Stimulated activated CD4-positive, alpha-beta T cell treated with anti-CD3 and anti-CD28 coated beads, Interleukin-2, amount 100 ng/mL, for 4 hours (primary cell): ENCODE results near the gene SMIM5.

Experiments used
- DNase-seq: peaks from one replicate; pipeline ENCODE4 v3.0.0-alpha.2; 2020; ENCODE audit warnings: low read depth

Gene SMIM5

DNA sequence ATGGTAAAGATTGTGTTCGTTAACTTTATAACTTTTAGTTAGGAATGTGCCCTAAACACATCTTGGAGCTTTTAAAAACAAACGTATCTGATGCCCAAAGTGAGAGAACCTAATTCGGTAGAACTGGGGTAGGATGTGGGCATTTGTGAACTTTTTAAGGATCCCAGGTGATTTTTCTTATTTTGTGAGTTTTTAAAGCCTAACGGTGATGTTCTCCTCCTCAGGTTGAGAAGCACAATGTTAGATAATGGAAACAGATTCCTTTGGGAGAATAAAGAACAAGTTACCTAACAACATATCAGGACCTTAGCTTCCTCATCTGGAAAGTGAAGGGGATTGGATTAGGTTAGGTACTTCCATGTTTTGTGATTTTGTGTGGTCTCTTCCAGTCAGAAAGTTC is 34.6 kb downstream of the SMIM5 start:
- DNase-seq: no peak

DNA sequence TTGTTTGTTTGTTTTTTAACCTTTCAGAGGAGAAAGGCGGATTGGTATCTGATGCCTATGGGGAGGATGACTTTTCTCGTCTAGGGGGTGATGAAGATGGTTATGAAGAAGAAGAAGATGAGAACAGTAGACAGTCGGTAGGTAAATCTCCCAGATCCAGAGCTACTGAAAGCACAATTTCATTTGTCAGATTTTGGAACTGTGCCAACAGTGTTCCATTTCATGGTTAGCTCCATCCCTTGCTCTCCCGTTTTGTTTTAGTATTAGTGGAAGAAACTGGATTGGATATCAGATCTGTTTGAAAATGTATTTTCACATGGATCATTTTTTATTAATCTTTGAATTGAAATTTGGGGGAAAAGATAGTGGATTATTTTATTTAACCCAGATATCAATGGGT is 35.3 kb downstream of the SMIM5 start:
- no peak for DNase-seq

DNA sequence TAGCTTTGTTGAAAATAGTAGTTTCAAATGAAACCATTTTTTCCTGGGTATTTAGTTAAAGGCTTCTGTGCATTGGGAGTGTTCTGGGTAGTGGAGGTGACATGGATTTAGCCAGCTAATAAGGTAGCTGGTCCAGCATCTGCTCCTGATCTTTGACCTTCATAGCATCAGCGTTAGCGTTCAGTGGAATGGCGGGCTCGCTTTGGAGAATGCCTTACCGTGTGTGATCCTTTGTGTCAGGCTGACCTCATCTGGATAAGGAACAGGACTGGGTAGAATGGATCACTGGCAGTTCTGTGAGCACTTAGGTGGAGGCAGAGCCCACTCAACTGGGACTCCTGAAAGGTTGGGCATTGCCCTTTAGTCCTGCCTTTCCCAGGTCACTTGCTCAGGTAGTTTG is 37.6 kb downstream of the SMIM5 start:
- no peak for DNase-seq

DNA sequence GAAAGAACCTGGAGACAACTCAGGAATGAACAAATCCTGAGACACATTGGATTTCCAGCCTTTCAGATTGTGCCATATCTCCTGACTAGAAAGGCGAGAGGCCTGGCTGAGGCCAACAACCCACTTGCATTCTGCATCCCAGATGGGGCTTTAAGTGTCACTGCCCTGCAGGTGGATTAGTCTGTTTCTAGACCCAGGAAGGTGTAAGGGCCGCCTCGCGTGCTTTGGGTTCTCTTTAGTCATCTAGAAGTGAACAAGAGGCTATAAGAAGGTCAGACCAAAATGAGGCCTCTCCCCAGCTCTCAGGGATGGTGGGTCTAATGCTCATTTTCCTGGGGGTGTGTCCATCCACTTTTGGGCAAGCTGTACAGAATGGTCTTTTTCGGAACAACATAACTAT is 38.8 kb downstream of the SMIM5 start:
- no peak for DNase-seq

DNA sequence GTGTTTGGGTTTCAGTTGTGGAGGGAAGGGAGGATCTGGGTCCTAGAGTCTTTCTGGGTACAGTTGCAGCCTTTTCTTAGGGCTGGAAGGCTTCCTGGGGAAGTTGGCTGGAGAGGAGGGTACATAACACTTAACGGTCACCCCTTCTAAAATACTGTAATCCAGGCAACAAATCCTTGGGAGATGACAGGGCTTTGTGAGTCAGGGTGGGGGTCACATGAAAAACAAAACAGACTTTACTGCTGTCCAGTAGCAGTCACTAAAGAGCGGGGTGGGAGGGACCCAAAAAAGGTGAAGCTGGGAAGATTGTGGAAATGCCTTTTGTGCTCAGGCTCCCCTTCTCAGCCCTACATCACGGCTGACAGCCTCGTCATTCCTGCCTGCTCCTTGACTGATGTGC is 40.3 kb downstream of the SMIM5 start:
- no peak for DNase-seq

DNA sequence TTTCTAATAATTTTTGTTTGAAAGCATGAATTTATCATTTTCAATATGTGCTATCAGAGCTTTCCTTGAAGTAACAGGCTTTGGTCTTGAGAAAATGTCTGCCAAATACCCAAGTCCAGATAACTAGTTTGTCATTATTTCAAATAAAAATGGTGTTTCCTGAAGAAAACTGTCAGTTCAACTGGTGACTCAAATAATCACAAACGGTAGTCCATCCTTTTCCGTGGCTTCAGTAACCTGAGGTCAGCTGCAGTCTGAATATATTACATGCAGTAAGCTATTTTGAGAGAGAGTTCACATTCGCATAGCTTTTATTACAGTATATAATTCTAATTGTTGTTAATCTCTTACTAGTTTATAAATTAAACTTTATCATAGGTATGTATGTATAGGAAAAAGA is 43.2 kb downstream of the SMIM5 start:
- no peak for DNase-seq

DNA sequence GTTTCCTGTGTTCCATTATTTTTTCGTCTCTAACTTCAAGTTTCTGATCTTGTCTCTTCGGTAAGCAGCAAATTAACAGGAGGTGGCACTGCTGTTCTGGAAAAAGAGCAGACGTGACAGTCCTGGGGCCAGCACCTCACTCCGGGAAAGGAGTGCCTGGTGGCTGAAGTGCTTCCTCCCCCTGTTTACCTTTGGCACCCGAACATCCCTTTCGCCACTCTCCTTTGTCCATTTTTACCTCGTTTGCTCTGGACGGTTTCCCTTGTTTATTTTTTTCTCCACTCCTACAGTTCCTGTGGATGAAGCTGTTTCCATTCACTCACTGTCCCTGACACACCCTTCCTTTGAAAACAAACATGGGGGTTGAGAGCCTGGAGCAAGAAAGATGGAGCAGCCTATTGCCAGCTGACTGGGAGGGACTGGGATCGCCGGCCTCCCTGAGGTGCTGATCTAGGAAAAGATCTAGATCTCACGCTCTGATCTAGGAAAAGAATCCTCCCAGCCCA is 46.5 kb downstream of the SMIM5 start:
- no peak for DNase-seq

DNA sequence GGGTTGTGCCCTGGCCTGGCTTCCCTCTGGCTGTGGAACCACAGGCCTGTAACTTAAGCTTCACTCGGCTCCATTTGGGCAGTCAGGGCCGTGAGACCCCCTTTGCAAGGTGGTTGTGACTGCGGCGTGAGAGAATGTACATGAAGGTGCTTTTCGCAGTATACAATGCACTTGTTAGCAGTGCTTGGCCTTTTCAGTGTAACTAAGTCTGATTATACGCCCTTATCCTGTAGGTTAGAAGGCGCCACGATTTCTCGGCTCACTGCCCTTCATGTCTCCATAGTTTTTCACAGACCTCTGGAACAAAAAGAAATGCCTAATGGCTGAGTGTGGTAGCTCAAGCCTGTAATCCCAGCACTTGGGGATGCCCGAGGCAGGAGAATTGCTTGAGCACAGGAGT is 47.2 kb downstream of the SMIM5 start:
- no peak for DNase-seq

DNA sequence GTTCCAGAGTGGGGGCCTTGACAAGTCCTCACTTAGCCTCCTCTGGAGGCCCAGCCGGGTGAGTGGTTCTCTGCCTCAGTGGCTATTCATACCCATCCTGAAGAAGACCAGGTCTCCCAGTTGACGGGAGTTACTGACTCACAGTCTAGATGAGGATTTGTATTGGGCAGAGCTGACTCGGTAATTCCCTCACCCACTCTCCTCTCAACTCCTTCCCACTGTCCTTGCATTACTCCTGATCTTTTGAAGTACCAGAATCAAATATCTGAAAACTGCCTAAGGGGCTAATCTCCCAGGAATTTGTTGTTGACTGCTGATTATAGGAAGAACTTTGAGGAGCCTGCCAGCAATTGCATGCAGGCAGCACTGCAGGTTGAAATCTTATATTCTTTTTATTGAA is 48.1 kb downstream of the SMIM5 start:
- DNase-seq: no peak

DNA sequence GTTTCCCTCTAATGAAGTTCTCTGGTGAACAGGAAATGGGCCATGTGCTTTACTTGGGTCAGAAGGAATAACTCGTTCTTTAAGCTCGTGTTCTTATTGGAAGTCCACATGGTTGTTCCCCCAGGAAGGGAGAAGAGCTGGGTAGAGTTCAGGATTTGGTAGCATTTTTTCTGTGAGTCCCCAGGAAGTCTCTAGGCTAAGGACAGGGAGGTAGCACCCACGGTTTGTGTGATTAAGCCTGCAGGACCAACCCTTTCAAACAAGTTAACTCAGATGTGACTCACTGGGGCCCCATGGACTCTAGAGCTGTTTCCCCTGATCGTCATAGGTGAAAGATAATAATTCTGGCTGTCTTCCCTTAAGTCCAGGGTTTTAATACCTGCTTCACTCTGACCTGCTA is 50.3 kb downstream of the SMIM5 start:
- no peak for DNase-seq

DNA sequence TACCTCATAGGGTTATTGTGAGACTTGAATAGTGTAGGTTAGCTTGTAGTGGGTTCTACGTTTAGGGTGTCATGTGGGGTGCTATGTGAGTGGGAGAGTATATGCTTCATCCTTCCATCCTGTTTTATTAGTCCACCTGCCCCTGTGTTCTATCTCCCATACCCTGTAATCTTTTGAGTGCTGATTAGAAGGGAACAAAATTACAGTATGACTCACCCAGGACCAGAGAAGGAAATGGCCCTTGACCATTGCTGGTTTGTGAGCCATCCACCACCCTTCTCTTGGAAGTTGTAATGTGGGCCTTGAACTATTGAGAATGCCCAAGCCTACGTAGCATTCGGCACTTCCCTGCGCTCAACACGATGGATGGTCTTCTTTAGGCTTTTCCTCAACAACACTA is 51.0 kb downstream of the SMIM5 start:
- DNase-seq: no peak

DNA sequence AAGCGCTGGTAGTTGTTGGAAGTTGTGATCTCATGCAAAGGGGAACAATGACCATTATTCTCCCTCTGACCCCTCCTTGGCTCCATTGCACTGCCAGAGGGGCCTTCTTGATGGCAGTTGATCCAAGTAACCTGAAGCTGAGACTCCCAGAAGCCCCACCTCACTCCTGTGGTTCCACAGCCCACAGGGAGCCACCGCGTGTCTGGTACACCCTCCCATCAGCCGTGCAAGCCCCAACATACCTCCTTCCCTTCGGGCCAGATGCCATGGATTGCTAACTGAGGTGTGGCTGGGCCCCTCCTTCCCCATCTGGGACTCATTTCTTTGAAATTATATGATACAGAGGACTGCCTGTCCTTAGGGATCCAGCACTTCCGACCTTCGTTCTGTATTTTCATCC is 51.7 kb downstream of the SMIM5 start:
- no peak for DNase-seq

DNA sequence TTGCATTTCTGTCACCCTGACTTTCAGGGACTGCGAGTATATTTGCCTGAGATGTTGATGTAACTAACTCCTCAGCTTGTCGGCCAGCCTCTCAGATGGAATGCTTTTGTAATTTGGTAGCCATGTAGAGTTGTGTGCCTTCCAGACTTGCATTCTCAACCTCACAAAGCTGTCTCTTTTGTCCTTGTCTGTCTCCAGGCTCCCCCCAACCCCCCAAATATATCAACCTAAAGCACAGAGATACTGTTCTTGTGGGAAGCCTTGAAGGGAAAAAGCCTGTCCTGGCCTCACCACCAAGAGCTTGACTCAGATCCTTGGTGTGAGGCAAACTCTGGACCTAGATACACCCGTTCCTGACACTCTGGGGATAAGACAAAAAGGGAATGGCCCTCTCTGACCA is 52.3 kb downstream of the SMIM5 start:
- DNase-seq: no peak

DNA sequence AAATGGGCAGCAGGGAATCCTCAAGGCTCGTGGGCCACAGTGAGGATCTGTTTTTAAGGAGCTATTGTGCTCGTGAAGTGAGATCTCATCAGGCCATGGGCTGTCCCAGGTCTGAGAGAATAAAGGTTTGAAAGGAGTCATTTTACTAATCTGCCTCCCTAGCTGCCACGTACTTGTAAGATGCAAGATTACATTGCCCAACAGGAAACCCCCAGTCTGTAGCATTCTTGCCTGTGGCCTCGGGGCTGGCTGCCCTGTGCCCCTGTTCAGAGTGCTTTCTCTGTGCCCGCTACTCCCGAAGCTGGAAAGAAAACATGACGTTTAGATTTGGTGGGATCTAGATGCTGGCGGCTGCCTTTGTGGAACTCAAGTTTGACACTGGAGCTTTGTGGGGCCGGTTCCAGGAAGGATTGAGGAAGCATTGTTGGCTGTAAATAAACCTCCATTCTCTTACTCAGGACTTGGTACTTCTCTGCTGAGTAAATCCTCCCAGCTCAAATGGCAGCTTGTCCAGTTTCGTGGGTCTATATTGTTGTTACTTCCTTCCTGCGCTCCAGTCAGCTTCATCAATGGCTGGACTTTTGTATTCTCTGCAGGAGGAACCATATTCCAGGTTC is 55.1 kb downstream of the SMIM5 start:
- DNase-seq: no peak

DNA sequence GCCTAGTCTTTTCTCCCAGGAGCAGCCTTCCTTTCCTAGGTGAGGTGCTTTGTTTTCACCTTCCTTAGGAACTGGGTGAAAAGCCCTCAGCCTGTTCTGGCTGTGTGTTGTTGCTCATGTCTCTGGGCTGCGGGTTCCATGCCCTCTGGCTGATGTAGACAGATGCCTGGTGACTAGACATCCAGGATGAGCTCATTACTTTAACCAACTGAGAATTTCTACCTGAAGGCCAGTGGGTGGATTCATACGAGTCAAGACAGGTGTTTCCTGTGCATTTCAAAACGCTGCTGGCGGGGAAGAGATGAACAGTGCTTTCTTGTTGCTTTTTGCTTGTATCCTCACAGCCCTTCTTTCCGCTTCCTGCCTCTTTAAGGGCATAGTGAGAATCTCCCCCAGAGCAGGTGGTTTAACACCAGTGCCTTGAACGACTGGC is 56.2 kb downstream of the SMIM5 start:
- peak; percentile 28 for DNase-seq
